Neural progenitor cell (in vitro differentiated cells): ENCODE data around the gene ALKBH7. TPM values are rescaled to one million over a fixed set of nuclear protein-coding genes. Genes with fewer than 3 reads are reported as not detected.

Source experiments
- DNase-seq: peaks from one replicate; pipeline ENCODE4 v3.0.0-alpha.2; 2016; ENCODE audit warnings: low spot score
- H2AFZ ChIP-seq: fragments of 200-600 bp; sonication (generic); replicated peaks from 2 replicates; pipeline ENCODE4 v1.6.1; 2016; ENCODE audit warnings: antibody characterized with exemption
- H3F3A ChIP-seq: fragments of 200-600 bp; sonication (generic); 2 replicates; pipeline ENCODE4 v1.6.1; 2016; ENCODE audit warnings: antibody characterized with exemption, low read depth
- H3K27ac ChIP-seq: fragments of 200-600 bp; sonication (generic); 2 replicates; pipeline ENCODE4 v1.5.1; 2016; ENCODE audit warnings: mild to moderate bottlenecking
- H3K27me3 ChIP-seq: fragments of 200-600 bp; sonication (generic); 2 replicates; pipeline ENCODE4 v1.6.1; 2016; ENCODE audit warnings: mild to moderate bottlenecking, moderate library complexity
- H3K36me3 ChIP-seq: fragments of 200-600 bp; sonication (generic); 2 replicates; pipeline ENCODE4 v1.5.1; 2016
- H3K4me1 ChIP-seq: fragments of 200-600 bp; sonication (generic); 2 replicates; pipeline ENCODE4 v1.6.1; 2016; ENCODE audit warnings: mixed run types
- H3K4me2 ChIP-seq: fragments of 200-600 bp; sonication (generic); 2 replicates; pipeline ENCODE4 v1.6.1; 2016
- H3K4me3 ChIP-seq: fragments of 200-600 bp; sonication (generic); 2 replicates; pipeline ENCODE4 v1.5.1; 2016
- H3K79me2 ChIP-seq: fragments of 200-600 bp; sonication (generic); 2 replicates; pipeline ENCODE4 v1.6.1; 2016; ENCODE audit warnings: low read depth
- H3K9ac ChIP-seq: fragments of 200-600 bp; sonication (generic); 2 replicates; pipeline ENCODE4 v1.6.1; 2016
- H3K9me3 ChIP-seq: fragments of 200-600 bp; sonication (generic); 2 replicates; pipeline ENCODE4 v1.5.1; 2016; ENCODE audit warnings: low read depth
- H4K20me1 ChIP-seq: fragments of 200-600 bp; sonication (generic); 2 replicates; pipeline ENCODE4 v1.6.1; 2016; ENCODE audit warnings: low read depth
- H3K27ac Mint-ChIP-seq: 3 replicates; pipeline ENCODE4 v1.8.0; 2021; ENCODE audit warnings: mixed read lengths
- H3K27me3 Mint-ChIP-seq: 2 replicates; pipeline ENCODE4 v1.8.0; 2022; ENCODE audit warnings: low read depth, mild to moderate bottlenecking, inconsistent platforms, moderate library complexity, mixed read lengths; ENCODE audit not compliant: insufficient read depth
- H3K36me3 Mint-ChIP-seq: 3 replicates; pipeline ENCODE4 v1.8.0; 2021; ENCODE audit warnings: mixed read lengths
- H3K4me1 Mint-ChIP-seq: 3 replicates; pipeline ENCODE4 v1.8.0; 2021; ENCODE audit warnings: mixed read lengths
- H3K4me3 Mint-ChIP-seq: 3 replicates; pipeline ENCODE4 v1.8.0; 2021; ENCODE audit warnings: mild to moderate bottlenecking, moderate library complexity, mixed read lengths
- H3K9me3 Mint-ChIP-seq: 3 replicates; pipeline ENCODE4 v1.8.0; 2020; ENCODE audit warnings: mixed read lengths
- CTCF ChIP-seq: fragments of 200-600 bp; sonication (generic); IDR thresholded peaks from 2 replicates; pipeline ENCODE4 v1.5.1; 2017; ENCODE audit warnings: antibody characterized with exemption, mild to moderate bottlenecking
- EZH2 ChIP-seq: fragments of 200-600 bp; sonication (generic); IDR thresholded peaks from 2 replicates; pipeline ENCODE4 v1.6.1; 2017; ENCODE audit warnings: antibody characterized with exemption, mild to moderate bottlenecking, moderate library complexity
- EZH2phosphoT487 ChIP-seq: fragments of 200-600 bp; sonication (generic); IDR thresholded peaks from 2 replicates; pipeline ENCODE4 v1.6.1; 2017; ENCODE audit warnings: antibody characterized with exemption
- total RNA-seq: library from RNA; depleted of rRNA; stranded (reverse); fragments of >200 nt; gene quantifications from 2 replicates; pipeline ENCODE4 v1.2.3, GENCODE V29; 2015; ENCODE audit warnings: low replicate concordance

Gene ALKBH7
- total RNA-seq, 1 donor from 2014 or later = 19.7 TPM

GRCh38 chr19:6416658-6417405 lies 44.2 kb downstream of the ALKBH7 start:
- Mint-ChIP-seq H3K9me3 (no peaks in the 10 kb centered on the region), H3K27ac (no peak overlapping the region), H3K4me3 (no peak overlapping the region), H3K36me3 (peaks cover 20% of the 10 kb centered on the region), H3K4me1 (peaks cover 2% of the 10 kb centered on the region), H3K27me3 (peaks cover 15% of the 10 kb centered on the region)
- H4K20me1 ChIP-seq = peaks cover 95% of the 10 kb centered on the region
- peaks cover 50% of the 10 kb centered on the region for H3K79me2 ChIP-seq
- TF ChIP-seq CTCF (no peak), EZH2phosphoT487 (no peak), EZH2 (no peak)
- no peak overlapping the region for H3K4me2 ChIP-seq
- no peak overlapping the region for H2AFZ ChIP-seq
- no peaks in the 10 kb centered on the region for H3K27me3 ChIP-seq
- no peaks in the 10 kb centered on the region for H3K36me3 ChIP-seq
- no peak overlapping the region for H3K27ac ChIP-seq
- peaks cover 44% of the 10 kb centered on the region for H3F3A ChIP-seq
- H3K9me3 ChIP-seq = no peaks in the 10 kb centered on the region
- no peaks in the 10 kb centered on the region for H3K4me1 ChIP-seq
- H3K9ac ChIP-seq = no peak overlapping the region
- no peak for DNase-seq
- H3K4me3 ChIP-seq = no peak overlapping the region

GRCh38 chr19:6417713-6418561 lies 45.3 kb downstream of the ALKBH7 start:
- no peak overlapping the region for H3K27ac ChIP-seq
- H3K27ac Mint-ChIP-seq = no peak overlapping the region
- TF ChIP-seq CTCF (peak; percentile 56), EZH2phosphoT487 (no peak)
- no peak overlapping the region for H3K9ac ChIP-seq
- H3K4me3 Mint-ChIP-seq = no peak overlapping the region
- no peak overlapping the region for H3K4me3 ChIP-seq
- no peaks in the 10 kb centered on the region for H3K36me3 ChIP-seq
- no peak overlapping the region for H2AFZ ChIP-seq
- H4K20me1 ChIP-seq = peaks cover 97% of the 10 kb centered on the region
- peaks cover 14% of the 10 kb centered on the region for H3K4me1 Mint-ChIP-seq
- H3K27me3 Mint-ChIP-seq = peaks cover 16% of the 10 kb centered on the region
- no peaks in the 10 kb centered on the region for H3K9me3 ChIP-seq
- peak; percentile 66 for DNase-seq
- peaks cover 23% of the 10 kb centered on the region for H3K36me3 Mint-ChIP-seq
- no peaks in the 10 kb centered on the region for H3K27me3 ChIP-seq
- peaks cover 8% of the 10 kb centered on the region for H3K4me1 ChIP-seq
- H3K79me2 ChIP-seq = peaks cover 61% of the 10 kb centered on the region
- H3K4me2 ChIP-seq = no peak overlapping the region
- H3F3A ChIP-seq = peaks cover 36% of the 10 kb centered on the region
- no peaks in the 10 kb centered on the region for H3K9me3 Mint-ChIP-seq

GRCh38 chr19:6418562-6418932 lies 46.0 kb downstream of the ALKBH7 start:
- Histone ChIP-seq H2AFZ (no peak overlapping the region), H3K4me3 (no peak overlapping the region), H3K4me1 (peaks cover 13% of the 10 kb centered on the region), H3K9me3 (no peaks in the 10 kb centered on the region), H3K36me3 (no peaks in the 10 kb centered on the region), H3K27me3 (no peaks in the 10 kb centered on the region), H3K4me2 (no peak overlapping the region), H4K20me1 (peaks cover 98% of the 10 kb centered on the region), H3K27ac (no peak overlapping the region), H3K9ac (no peak overlapping the region), H3K79me2 (peaks cover 67% of the 10 kb centered on the region), H3F3A (peaks cover 30% of the 10 kb centered on the region)
- Mint-ChIP-seq H3K27ac (no peak overlapping the region), H3K27me3 (peaks cover 17% of the 10 kb centered on the region), H3K36me3 (peaks cover 23% of the 10 kb centered on the region), H3K4me1 (peaks cover 19% of the 10 kb centered on the region), H3K4me3 (no peak overlapping the region), H3K9me3 (no peaks in the 10 kb centered on the region)
- no peak for DNase-seq
- no peak for TF ChIP-seq CTCF
- no peak for TF ChIP-seq EZH2phosphoT487
- TF ChIP-seq EZH2 = no peak
